ENCODE measurements around the gene HBP1. TPM values are rescaled to one million over a fixed set of nuclear protein-coding genes. Genes with fewer than 3 reads are reported as not detected.

The HBP1 gene
- polyA plus RNA-seq, 2 of the 4 experiments (the other 2 are of a cell fraction) = 28.9 to 52.4 TPM

- H3K4me2 ChIP-seq = no peak overlapping the region
- no peak overlapping the region for H3K27ac ChIP-seq
- ChIA-PET CTCF (interaction anchor here (1.4 to 2.3 kb wide), 4 partner anchors 9 to 19 kb away, joined by 4 to 6 read pairs (median 4); no protein-coding TSS in a partner anchor), POLR2A (no interaction called here)
- H3K4me3 ChIP-seq = no peak overlapping the region
- H3K9me3 ChIP-seq = no peaks in the 10 kb centered on the region; the same call in 2 of the 3 replicates
- ATAC-seq (no peak), DNase-seq (ENCODE audit: low read depth in 1 of 2, low spot score in 1 of 2) (no peak), FAIRE-seq (no peak)
- TF ChIP-seq ESRRA (IDR thresholded peaks at IDR 0.05; ENCODE audit: borderline replicate concordance, low read length) = no peak
- TF ChIP-seq POLR2A (IDR thresholded peaks at IDR 0.05; ENCODE audit: low read length) = no peak
- TF ChIP-seq ZSCAN20 (CRISPR knock-in tag; IDR thresholded peaks at IDR 0.05) = no peak
- TF ChIP-seq, protein P1, sequence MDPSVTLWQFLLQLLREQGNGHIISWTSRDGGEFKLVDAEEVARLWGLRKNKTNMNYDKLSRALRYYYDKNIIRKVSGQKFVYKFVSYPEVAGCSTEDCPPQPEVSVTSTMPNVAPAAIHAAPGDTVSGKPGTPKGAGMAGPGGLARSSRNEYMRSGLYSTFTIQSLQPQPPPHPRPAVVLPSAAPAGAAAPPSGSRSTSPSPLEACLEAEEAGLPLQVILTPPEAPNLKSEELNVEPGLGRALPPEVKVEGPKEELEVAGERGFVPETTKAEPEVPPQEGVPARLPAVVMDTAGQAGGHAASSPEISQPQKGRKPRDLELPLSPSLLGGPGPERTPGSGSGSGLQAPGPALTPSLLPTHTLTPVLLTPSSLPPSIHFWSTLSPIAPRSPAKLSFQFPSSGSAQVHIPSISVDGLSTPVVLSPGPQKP (IDR thresholded peaks at IDR 0.05; ENCODE audit: low read depth, low read length) = no peak
- H3K4me1 ChIP-seq = no peaks in the 10 kb centered on the region
- 84% methylated on average over 5 of the region's 5 CpGs for WGBS (ENCODE audit: missing lambda C conversion rate)
Observed at GRCh38 chr7:107213193-107213788, 44.5 kb downstream of the HBP1 start.

GRCh38 chr7:107213945-107214344, 45.1 kb downstream of the HBP1 start:
- H3K4me2 ChIP-seq = no peak overlapping the region
- ChIA-PET POLR2A (no interaction called here), CTCF (interaction anchor here (1.4 to 1.6 kb wide), 3 partner anchors 10 to 20 kb away, joined by 4 to 5 read pairs (median 4); no protein-coding TSS in a partner anchor)
- H3K4me1 ChIP-seq = no peaks in the 10 kb centered on the region
- DNase-seq (ENCODE audit: low read depth in 1 of 2, low spot score in 1 of 2) (no peak), ATAC-seq (no peak), FAIRE-seq (no peak)
- H3K27ac ChIP-seq = no peak overlapping the region
- H3K4me3 ChIP-seq = no peak overlapping the region
- H3K9me3 ChIP-seq = no peaks in the 10 kb centered on the region; the same call in 2 of the 3 replicates
- no peak for TF ChIP-seq EP300 (IDR thresholded peaks at IDR 0.05)
- no peak for TF ChIP-seq ESRRA (IDR thresholded peaks at IDR 0.05; ENCODE audit: borderline replicate concordance, low read length)
- TF ChIP-seq, protein P2, sequence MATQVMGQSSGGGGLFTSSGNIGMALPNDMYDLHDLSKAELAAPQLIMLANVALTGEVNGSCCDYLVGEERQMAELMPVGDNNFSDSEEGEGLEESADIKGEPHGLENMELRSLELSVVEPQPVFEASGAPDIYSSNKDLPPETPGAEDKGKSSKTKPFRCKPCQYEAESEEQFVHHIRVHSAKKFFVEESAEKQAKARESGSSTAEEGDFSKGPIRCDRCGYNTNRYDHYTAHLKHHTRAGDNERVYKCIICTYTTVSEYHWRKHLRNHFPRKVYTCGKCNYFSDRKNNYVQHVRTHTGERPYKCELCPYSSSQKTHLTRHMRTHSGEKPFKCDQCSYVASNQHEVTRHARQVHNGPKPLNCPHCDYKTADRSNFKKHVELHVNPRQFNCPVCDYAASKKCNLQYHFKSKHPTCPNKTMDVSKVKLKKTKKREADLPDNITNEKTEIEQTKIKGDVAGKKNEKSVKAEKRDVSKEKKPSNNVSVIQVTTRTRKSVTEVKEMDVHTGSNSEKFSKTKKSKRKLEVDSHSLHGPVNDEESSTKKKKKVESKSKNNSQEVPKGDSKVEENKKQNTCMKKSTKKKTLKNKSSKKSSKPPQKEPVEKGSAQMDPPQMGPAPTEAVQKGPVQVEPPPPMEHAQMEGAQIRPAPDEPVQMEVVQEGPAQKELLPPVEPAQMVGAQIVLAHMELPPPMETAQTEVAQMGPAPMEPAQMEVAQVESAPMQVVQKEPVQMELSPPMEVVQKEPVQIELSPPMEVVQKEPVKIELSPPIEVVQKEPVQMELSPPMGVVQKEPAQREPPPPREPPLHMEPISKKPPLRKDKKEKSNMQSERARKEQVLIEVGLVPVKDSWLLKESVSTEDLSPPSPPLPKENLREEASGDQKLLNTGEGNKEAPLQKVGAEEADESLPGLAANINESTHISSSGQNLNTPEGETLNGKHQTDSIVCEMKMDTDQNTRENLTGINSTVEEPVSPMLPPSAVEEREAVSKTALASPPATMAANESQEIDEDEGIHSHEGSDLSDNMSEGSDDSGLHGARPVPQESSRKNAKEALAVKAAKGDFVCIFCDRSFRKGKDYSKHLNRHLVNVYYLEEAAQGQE (IDR thresholded peaks at IDR 0.05) = no peak
- TF ChIP-seq CEBPB (IDR thresholded peaks at IDR 0.05) = no peak
- TF ChIP-seq HOXA7 (CRISPR knock-in tag; IDR thresholded peaks at IDR 0.05) = no peak
- TF ChIP-seq MAX (IDR thresholded peaks at IDR 0.05) = no peak
- TF ChIP-seq, protein P3, sequence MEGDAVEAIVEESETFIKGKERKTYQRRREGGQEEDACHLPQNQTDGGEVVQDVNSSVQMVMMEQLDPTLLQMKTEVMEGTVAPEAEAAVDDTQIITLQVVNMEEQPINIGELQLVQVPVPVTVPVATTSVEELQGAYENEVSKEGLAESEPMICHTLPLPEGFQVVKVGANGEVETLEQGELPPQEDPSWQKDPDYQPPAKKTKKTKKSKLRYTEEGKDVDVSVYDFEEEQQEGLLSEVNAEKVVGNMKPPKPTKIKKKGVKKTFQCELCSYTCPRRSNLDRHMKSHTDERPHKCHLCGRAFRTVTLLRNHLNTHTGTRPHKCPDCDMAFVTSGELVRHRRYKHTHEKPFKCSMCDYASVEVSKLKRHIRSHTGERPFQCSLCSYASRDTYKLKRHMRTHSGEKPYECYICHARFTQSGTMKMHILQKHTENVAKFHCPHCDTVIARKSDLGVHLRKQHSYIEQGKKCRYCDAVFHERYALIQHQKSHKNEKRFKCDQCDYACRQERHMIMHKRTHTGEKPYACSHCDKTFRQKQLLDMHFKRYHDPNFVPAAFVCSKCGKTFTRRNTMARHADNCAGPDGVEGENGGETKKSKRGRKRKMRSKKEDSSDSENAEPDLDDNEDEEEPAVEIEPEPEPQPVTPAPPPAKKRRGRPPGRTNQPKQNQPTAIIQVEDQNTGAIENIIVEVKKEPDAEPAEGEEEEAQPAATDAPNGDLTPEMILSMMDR (IDR thresholded peaks at IDR 0.05) = no peak
- TF ChIP-seq HEYL (CRISPR knock-in tag; IDR thresholded peaks at IDR 0.05) = no peak
- no peak for TF ChIP-seq FOSL2 (IDR thresholded peaks at IDR 0.05)
- TF ChIP-seq FOSL2 (CRISPR knock-in tag; IDR thresholded peaks at IDR 0.05) = no peak
- TF ChIP-seq ZNF302 (CRISPR knock-in tag; IDR thresholded peaks at IDR 0.05) = no peak
- TF ChIP-seq HOXB5 (CRISPR knock-in tag; IDR thresholded peaks at IDR 0.05) = no peak

DNA sequence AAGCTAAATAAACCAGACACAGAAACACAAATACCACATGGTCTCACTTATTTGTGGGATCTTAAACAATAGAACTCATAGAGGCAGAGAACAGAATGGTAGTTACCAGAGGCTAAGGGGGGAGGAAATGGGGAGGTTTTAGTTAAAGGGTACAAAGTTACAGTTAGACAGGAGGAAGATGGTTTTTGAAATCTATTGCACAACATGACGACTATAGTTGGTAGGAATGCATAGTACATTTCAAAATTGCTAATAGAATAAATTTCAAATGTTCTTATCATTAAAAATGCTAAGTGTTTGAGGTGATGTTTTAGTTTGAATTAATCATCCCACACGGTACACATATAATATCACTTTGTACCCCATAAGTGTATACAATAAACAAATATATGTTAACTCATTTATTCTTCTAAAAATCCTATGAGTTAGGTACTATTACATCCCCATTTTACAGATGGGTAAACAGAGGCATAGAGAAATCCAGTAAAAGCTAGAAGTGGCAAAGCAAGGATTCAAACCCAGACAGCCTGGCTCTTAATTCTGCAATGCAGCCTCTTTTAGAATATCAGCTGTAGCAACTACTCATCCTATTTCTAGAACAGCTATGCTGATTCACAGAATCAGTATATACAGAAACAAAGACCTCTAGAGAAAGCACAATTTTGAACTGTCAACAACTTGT, 50.9 kb downstream of the HBP1 start:
- no peak for FAIRE-seq
- no peaks in the 10 kb centered on the region for H3K4me1 ChIP-seq
- H3K9me3 ChIP-seq = no peaks in the 10 kb centered on the region
- H3K4me2 ChIP-seq = no peak overlapping the region
- no peak overlapping the region for H3K4me3 ChIP-seq
- DNase-seq (ENCODE audit: low read depth in 1 of 2, low spot score in 1 of 2) = no peak
- ATAC-seq = no peak
- H3K27ac ChIP-seq = no peak overlapping the region
- ChIA-PET POLR2A (no interaction called here), CTCF (interaction anchor here (2.0 kb wide), 1 partner anchor 11 kb away, joined by 6 read pairs; no protein-coding TSS in a partner anchor)
- TF ChIP-seq MAZ (IDR thresholded peaks at IDR 0.05; ENCODE audit: borderline replicate concordance, low read depth, low read length) = no peak
- no peak for TF ChIP-seq EHF (CRISPR knock-in tag; IDR thresholded peaks at IDR 0.05)
- TF ChIP-seq RFX5 (IDR thresholded peaks at IDR 0.05) = no peak
- TF ChIP-seq CHD2 (IDR thresholded peaks at IDR 0.05; ENCODE audit: low read length, partially characterized antibody) = no peak
- no peak for TF ChIP-seq MAX (IDR thresholded peaks at IDR 0.05)
- no peak for TF ChIP-seq ZNF302 (CRISPR knock-in tag; IDR thresholded peaks at IDR 0.05)
- no peak for TF ChIP-seq HOXB5 (CRISPR knock-in tag; IDR thresholded peaks at IDR 0.05)
- TF ChIP-seq, protein P4, sequence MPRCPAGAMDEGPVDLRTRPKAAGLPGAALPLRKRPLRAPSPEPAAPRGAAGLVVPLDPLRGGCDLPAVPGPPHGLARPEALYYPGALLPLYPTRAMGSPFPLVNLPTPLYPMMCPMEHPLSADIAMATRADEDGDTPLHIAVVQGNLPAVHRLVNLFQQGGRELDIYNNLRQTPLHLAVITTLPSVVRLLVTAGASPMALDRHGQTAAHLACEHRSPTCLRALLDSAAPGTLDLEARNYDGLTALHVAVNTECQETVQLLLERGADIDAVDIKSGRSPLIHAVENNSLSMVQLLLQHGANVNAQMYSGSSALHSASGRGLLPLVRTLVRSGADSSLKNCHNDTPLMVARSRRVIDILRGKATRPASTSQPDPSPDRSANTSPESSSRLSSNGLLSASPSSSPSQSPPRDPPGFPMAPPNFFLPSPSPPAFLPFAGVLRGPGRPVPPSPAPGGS (IDR thresholded peaks at IDR 0.05) = no peak
- WGBS (ENCODE audit: missing lambda C conversion rate) = 89% methylated on average over 2 of the region's 2 CpGs

All from A549 (cell line).